Peyer's patch (tissue), 4 donors: ENCODE measurements around the gene PMS2. TPM values are rescaled to one million over a fixed set of nuclear protein-coding genes. Genes with fewer than 3 reads are reported as not detected.
"Not testable (repeated sequence)": the region's sequence is repeated elsewhere in the genome, so short reads cannot be mapped to it uniquely, and the experiment has no call there.

ENCODE experiments used
- DNase-seq, 3 donors: peaks; one replicate each; pipeline ENCODE4 v3.0.0-alpha.2; 2017 to 2019
- H3K27ac ChIP-seq, 4 donors: fragments of 200-600 bp; sonication (generic); one replicate each; pipeline ENCODE4 v1.5.1; 2016 to 2019
- H3K27me3 ChIP-seq, 2 donors: fragments of 200-600 bp; sonication (generic); one replicate each; pipeline ENCODE4 v1.5.1; 2019
- H3K36me3 ChIP-seq, 3 donors: fragments of 200-600 bp; sonication (generic); one replicate each; pipeline ENCODE4 v1.5.1; 2016 to 2019
- H3K4me1 ChIP-seq, 4 donors: fragments of 200-600 bp; sonication (generic); one replicate each; pipeline ENCODE4 v1.5.1; 2016 to 2019
- H3K4me3 ChIP-seq, 4 donors: fragments of 200-600 bp; sonication (generic); 1 replicate in 3 of 4; 2 replicates in 1 of 4; pipeline ENCODE4 v1.5.1; 2016 to 2019; ENCODE audit warnings: mild to moderate bottlenecking in 1 of 4
- H3K9me3 ChIP-seq, 4 donors: fragments of 200-600 bp; sonication (generic); one replicate each; pipeline ENCODE4 v1.5.1; 2016 to 2019; ENCODE audit warnings: mild to moderate bottlenecking in 1 of 4
- CTCF ChIP-seq, 6 experiments: fragments of 450-650 bp in 4 of 6; fragments of 200-600 bp in 2 of 6; sonication (generic) in 1 of 6; IDR thresholded peaks; one replicate each; pipeline ENCODE4 v1.5.1; 2017 to 2019; ENCODE audit warnings: antibody characterized with exemption in 6 of 6, mild to moderate bottlenecking in 3 of 6, moderate library complexity in 1 of 6
- POLR2A ChIP-seq, 2 donors: fragments of 450-650 bp; IDR thresholded peaks; one replicate each; pipeline ENCODE4 v1.5.1; 2017; ENCODE audit warnings: antibody characterized with exemption in 2 of 2, mild to moderate bottlenecking in 2 of 2, moderate library complexity in 2 of 2
- total RNA-seq, 4 donors: library from RNA; depleted of rRNA; stranded (reverse); fragments of >200 nt; gene quantifications; one replicate each; pipeline ENCODE4 v1.1.0, GENCODE V29; 2016

Gene PMS2
- total RNA-seq, result 10 to 100 TPM in 3 of 4 donors, 1 to 10 TPM in 1; 9.6 to 27.2 (median 14.4) TPM

GRCh38 chr7:6008668-6009611 is at the start of gene PMS2, which contains the start of gene AIMP2:
PMS2 (minus strand) TSS chr7:6009049; CDS start chr7:6009019, 30 bp downstream.
AIMP2 (plus strand) TSS chr7:6009272; CDS start chr7:6009364, 92 bp downstream.
- Histone ChIP-seq H3K27me3 (no peaks in the 10 kb centered on the region), H3K27ac (peak within 1 kb of the TSS; percentile 80 to 98 (median 92)), H3K4me3 (peak within 1 kb of the TSS; percentile 55 to 81 (median 73)), H3K9me3 (no peaks in the 10 kb centered on the region), H3K36me3 (no peaks in the 10 kb centered on the region), H3K4me1 (peaks cover 0 to 27% (median 3%) of the 10 kb centered on the region in 4 donors)
- TF ChIP-seq CTCF (IDR thresholded peaks at IDR 0.05) (peak in 3 of 6 experiments; percentile 26 to 33 (median 26)), POLR2A (IDR thresholded peaks at IDR 0.05) (peak; percentile 79 to 80)
- peak; percentile 97 to 99 (median 98) for DNase-seq

GRCh38 chr7:6057316-6058129 is 48.7 kb upstream of the PMS2 start:
- no peak for DNase-seq
- TF ChIP-seq CTCF (IDR thresholded peaks at IDR 0.05), result no peak
- no peak for TF ChIP-seq POLR2A (IDR thresholded peaks at IDR 0.05)
- peaks cover 0 to 22% (median 9%) of the 10 kb centered on the region in 4 donors for H3K4me1 ChIP-seq
- no peaks in the 10 kb centered on the region for H3K9me3 ChIP-seq
- H3K4me3 ChIP-seq, result peak overlapping the region in 3 of 4 donors; percentile 84 to 89 (median 84)
- H3K27me3 ChIP-seq, result no peaks in the 10 kb centered on the region
- peak overlapping the region in 3 of 4 donors; percentile 82 to 90 (median 88) for H3K27ac ChIP-seq
- peaks cover 0 to 25% (median 0%) of the 10 kb centered on the region in 3 donors for H3K36me3 ChIP-seq

- Histone ChIP-seq H3K27ac (no peak overlapping the region), H3K9me3 (no peaks in the 10 kb centered on the region), H3K36me3 (peaks cover 0 to 28% (median 0%) of the 10 kb centered on the region in 3 donors), H3K4me1 (peaks cover 0 to 22% (median 9%) of the 10 kb centered on the region in 4 donors), H3K27me3 (no peaks in the 10 kb centered on the region), H3K4me3 (no peak overlapping the region)
- TF ChIP-seq POLR2A (IDR thresholded peaks at IDR 0.05) (no peak), CTCF (IDR thresholded peaks at IDR 0.05) (no peak)
- no peak for DNase-seq
These were observed 47.8 kb upstream of the PMS2 start for GRCh38 chr7:6056616-6057015.

GRCh38 chr7:6051185-6051584 is 42.3 kb upstream of the PMS2 start:
- H3K9me3 ChIP-seq, H3K27me3 ChIP-seq, DNase-seq, H3K4me1 ChIP-seq, H3K27ac ChIP-seq, H3K4me3 ChIP-seq: not testable (repeated sequence)
- peaks cover 0 to 65% (median 0%) of the 10 kb centered on the region in 3 donors for H3K36me3 ChIP-seq

- no peak overlapping the region for H3K4me3 ChIP-seq
- no peak overlapping the region for H3K27ac ChIP-seq
- no peaks in the 10 kb centered on the region for H3K4me1 ChIP-seq
- DNase-seq, result no peak
- H3K9me3 ChIP-seq, result no peaks in the 10 kb centered on the region
- H3K36me3 ChIP-seq, result peaks cover 0 to 75% (median 0%) of the 10 kb centered on the region in 3 donors
- H3K27me3 ChIP-seq, result no peaks in the 10 kb centered on the region
- TF ChIP-seq CTCF (IDR thresholded peaks at IDR 0.05) (no peak), POLR2A (IDR thresholded peaks at IDR 0.05) (no peak)
These were observed 40.9 kb upstream of the PMS2 start for GRCh38 chr7:6049780-6050179.
